HG03139 (cell line): ENCODE data around the gene BTBD9.

Source experiments
- ATAC-seq: cut with Tn5 transposase; IDR thresholded peaks from one replicate; pipeline ENCODE4 v1.9.1; 2021; ENCODE audit not compliant: unreplicated experiment

The BTBD9 gene

GRCh38 chr6:38599966-38600550, 39.7 kb downstream of the BTBD9 start:
- ATAC-seq = no peak

GRCh38 chr6:38599261-38599660, 40.5 kb downstream of the BTBD9 start:
- no peak for ATAC-seq

GRCh38 chr6:38593998-38594665, 45.6 kb downstream of the BTBD9 start:
- no peak for ATAC-seq

GRCh38 chr6:38593409-38593808, 46.3 kb downstream of the BTBD9 start:
- ATAC-seq = no peak

- no peak for ATAC-seq
Measured at GRCh38 chr6:38591439-38591838, 48.3 kb downstream of the BTBD9 start.

- ATAC-seq = no peak
Measured at GRCh38 chr6:38589367-38589720, 50.4 kb downstream of the BTBD9 start.

GRCh38 chr6:38588631-38589366, 50.9 kb downstream of the BTBD9 start:
- ATAC-seq = no peak

GRCh38 chr6:38587766-38588362, 51.9 kb downstream of the BTBD9 start:
- ATAC-seq = no peak

- no peak for ATAC-seq
Measured at GRCh38 chr6:38586992-38587391, 52.7 kb downstream of the BTBD9 start.

- ATAC-seq = no peak
Measured at GRCh38 chr6:38584731-38585130, 55.0 kb downstream of the BTBD9 start.

GRCh38 chr6:38583523-38583922, 56.2 kb downstream of the BTBD9 start:
- no peak for ATAC-seq

- ATAC-seq = no peak
Measured at GRCh38 chr6:38580030-38580429, 59.7 kb downstream of the BTBD9 start.

- no peak for ATAC-seq
Measured at GRCh38 chr6:38579010-38579628, 60.6 kb downstream of the BTBD9 start.

GRCh38 chr6:38578075-38578474, 61.7 kb downstream of the BTBD9 start:
- no peak for ATAC-seq

GRCh38 chr6:38577492-38577891, 62.2 kb downstream of the BTBD9 start:
- ATAC-seq = no peak

- ATAC-seq = no peak
Measured at GRCh38 chr6:38573801-38574395, 65.8 kb downstream of the BTBD9 start.

- peak; percentile 63 for ATAC-seq
Measured at GRCh38 chr6:38572186-38572813, 67.4 kb downstream of the BTBD9 start.

- no peak for ATAC-seq
Measured at GRCh38 chr6:38571721-38572120, 68.0 kb downstream of the BTBD9 start.

- ATAC-seq = no peak
Measured at GRCh38 chr6:38570750-38571149, 69.0 kb downstream of the BTBD9 start.

GRCh38 chr6:38567436-38567835, 72.3 kb downstream of the BTBD9 start:
- no peak for ATAC-seq
